Neural cell (in vitro differentiated cells): ENCODE results near the gene SV2C. TPM values are rescaled to one million over a fixed set of nuclear protein-coding genes. Genes with fewer than 3 reads are reported as not detected.

Source experiments
- H2AFZ ChIP-seq: fragments of 200-600, 300-800 bp; sonication (generic), shearing (Covaris generic); 2 replicates; pipeline ENCODE4 v1.6.0; 2014; ENCODE audit warnings: low read depth, mild to moderate bottlenecking, antibody characterized with exemption, low read length, moderate library complexity
- H3F3A ChIP-seq: fragments of 200-600 bp; shearing (Covaris generic); 2 replicates; pipeline ENCODE4 v1.6.1; 2016; ENCODE audit warnings: mild to moderate bottlenecking, moderate library complexity, mixed read lengths, antibody characterized with exemption, low read length; ENCODE audit not compliant: insufficient read depth, poor library complexity, severe bottlenecking
- H3K27ac ChIP-seq: fragments of 200-600, 300-800 bp; sonication (generic), shearing (Covaris generic); 2 replicates; pipeline ENCODE4 v1.5.1; 2014; ENCODE audit warnings: mild to moderate bottlenecking, low read length, moderate library complexity
- H3K27me3 ChIP-seq: fragments of 300-800, 200-600 bp; sonication (generic), shearing (Covaris generic); 2 replicates; pipeline ENCODE4 v1.6.0; 2014; ENCODE audit warnings: mild to moderate bottlenecking, low read depth, low read length, moderate library complexity; ENCODE audit not compliant: insufficient read depth
- H3K36me3 ChIP-seq: fragments of 300-800, 200-600 bp; sonication (generic), shearing (Covaris generic); 2 replicates; pipeline ENCODE4 v1.5.1; 2014; ENCODE audit warnings: mild to moderate bottlenecking, antibody characterized with exemption, low read length, moderate library complexity; ENCODE audit not compliant: insufficient read depth
- H3K4me2 ChIP-seq: fragments of 300-800, 200-600 bp; sonication (generic), shearing (Covaris generic); 2 replicates; pipeline ENCODE4 v1.6.0; 2014; ENCODE audit warnings: mild to moderate bottlenecking, low read length
- H3K4me3 ChIP-seq: fragments of 300-800, 200-600 bp; sonication (generic), shearing (Covaris generic); 2 replicates; pipeline ENCODE4 v1.5.1; 2014; ENCODE audit warnings: mild to moderate bottlenecking, low read length, moderate library complexity
- H3K79me2 ChIP-seq: fragments of 200-600 bp; shearing (Covaris generic); replicated peaks from 2 replicates; pipeline ENCODE4 v1.6.0; 2014; ENCODE audit warnings: mild to moderate bottlenecking, low read length, moderate library complexity; ENCODE audit not compliant: insufficient read depth
- H3K9ac ChIP-seq: fragments of 300-800, 200-600 bp; sonication (generic), shearing (Covaris generic); 2 replicates; pipeline ENCODE4 v1.6.1; 2016; ENCODE audit warnings: mild to moderate bottlenecking, low read length, mixed read lengths
- H3K9me2 ChIP-seq: fragments of 200-600 bp; shearing (Covaris generic); 2 replicates; pipeline ENCODE4 v1.6.1; 2016; ENCODE audit warnings: mild to moderate bottlenecking, low read length, mixed read lengths; ENCODE audit not compliant: insufficient read depth
- H3K9me3 ChIP-seq: fragments of 200-600, 300-800 bp; sonication (generic), shearing (Covaris generic); 2 replicates; pipeline ENCODE4 v1.6.1; 2016; ENCODE audit warnings: mild to moderate bottlenecking, mixed run types, low read length, moderate library complexity, mixed read lengths
- H4K20me1 ChIP-seq: fragments of 200-600 bp; shearing (Covaris generic); 2 replicates; pipeline ENCODE4 v1.6.1; 2016; ENCODE audit warnings: mild to moderate bottlenecking, mixed run types; ENCODE audit not compliant: insufficient read depth
- CTCF ChIP-seq: fragments of 450-650 bp; IDR thresholded peaks from 2 replicates; pipeline ENCODE4 v1.5.1; 2014; ENCODE audit warnings: antibody characterized with exemption, mild to moderate bottlenecking, moderate library complexity; ENCODE audit not compliant: poor library complexity, severe bottlenecking
- EP300 ChIP-seq: fragments of 450-650 bp; conservative IDR thresholded peaks from 2 replicates; pipeline ENCODE4 v1.6.1; 2014; ENCODE audit warnings: antibody characterized with exemption, mild to moderate bottlenecking, moderate library complexity; ENCODE audit not compliant: poor library complexity, severe bottlenecking
- EZH2 ChIP-seq: fragments of 200-600, 300-800 bp; shearing (Covaris generic), sonication (generic); IDR thresholded peaks from 2 replicates; pipeline ENCODE4 v1.6.1; 2014; ENCODE audit warnings: antibody characterized with exemption, low read length, borderline replicate concordance, mild to moderate bottlenecking; ENCODE audit not compliant: insufficient read depth, poor library complexity, severe bottlenecking
- MXI1 ChIP-seq: fragments of 450-650 bp; conservative IDR thresholded peaks from 2 replicates; pipeline ENCODE4 v1.6.1; 2014; ENCODE audit warnings: antibody characterized with exemption, mild to moderate bottlenecking; ENCODE audit not compliant: poor library complexity, severe bottlenecking
- POLR2AphosphoS5 ChIP-seq: IDR thresholded peaks from 2 replicates; pipeline ENCODE4 v1.6.1; 2012
- RAD21 ChIP-seq: fragments of 450-650 bp; conservative IDR thresholded peaks from 2 replicates; pipeline ENCODE4 v1.6.1; 2014; ENCODE audit warnings: antibody characterized with exemption, mild to moderate bottlenecking, moderate library complexity
- REST ChIP-seq: IDR thresholded peaks from 2 replicates; pipeline ENCODE4 v1.6.1; 2012; ENCODE audit warnings: borderline replicate concordance
- SMC3 ChIP-seq: fragments of 450-650 bp; conservative IDR thresholded peaks from 2 replicates; pipeline ENCODE4 v1.6.1; 2014; ENCODE audit warnings: antibody characterized with exemption, mild to moderate bottlenecking, moderate library complexity; ENCODE audit not compliant: poor library complexity
- TAF1 ChIP-seq: IDR thresholded peaks from 2 replicates; pipeline ENCODE4 v1.6.1; 2012; ENCODE audit warnings: low read depth
- polyA plus RNA-seq: library from polyadenylated mRNA; depleted of rRNA; stranded (reverse); fragments of >200 nt; gene quantifications from 2 replicates; pipeline ENCODE4 v1.2.3, GENCODE V29; 2014

SV2C gene
- polyA plus RNA-seq, 1 donor from 2014 or later, result 0.45 TPM

- no peaks in the 10 kb centered on the region for H3K9me2 ChIP-seq
- H3K4me2 ChIP-seq, result no peak overlapping the region
- H3K79me2 ChIP-seq, result no peaks in the 10 kb centered on the region
- TF ChIP-seq CTCF (no peak), POLR2AphosphoS5 (no peak), EP300 (no peak), RAD21 (no peak), MXI1 (no peak), REST (no peak), SMC3 (no peak), EZH2 (no peak), TAF1 (no peak)
- H3K27ac ChIP-seq, result no peak overlapping the region
- H3F3A ChIP-seq, result no peaks in the 10 kb centered on the region
- no peaks in the 10 kb centered on the region for H3K9me3 ChIP-seq
- no peak overlapping the region for H2AFZ ChIP-seq
- no peaks in the 10 kb centered on the region for H3K27me3 ChIP-seq
- H3K4me3 ChIP-seq, result no peak overlapping the region
- no peaks in the 10 kb centered on the region for H4K20me1 ChIP-seq
- no peak overlapping the region for H3K9ac ChIP-seq
- no peaks in the 10 kb centered on the region for H3K36me3 ChIP-seq
Measured at GRCh38 chr5:76196457-76196856, 113.3 kb downstream of the SV2C start.

GRCh38 chr5:76196886-76197489, 113.8 kb downstream of the SV2C start:
- no peaks in the 10 kb centered on the region for H3F3A ChIP-seq
- no peak overlapping the region for H2AFZ ChIP-seq
- H3K9ac ChIP-seq, result no peak overlapping the region
- no peaks in the 10 kb centered on the region for H3K79me2 ChIP-seq
- no peaks in the 10 kb centered on the region for H3K9me2 ChIP-seq
- no peak overlapping the region for H3K27ac ChIP-seq
- H4K20me1 ChIP-seq, result no peaks in the 10 kb centered on the region
- no peaks in the 10 kb centered on the region for H3K9me3 ChIP-seq
- no peaks in the 10 kb centered on the region for H3K36me3 ChIP-seq
- TF ChIP-seq REST (no peak), POLR2AphosphoS5 (no peak), CTCF (no peak), EP300 (no peak), RAD21 (no peak), MXI1 (no peak), SMC3 (no peak), TAF1 (no peak), EZH2 (no peak)
- no peak overlapping the region for H3K4me3 ChIP-seq
- no peaks in the 10 kb centered on the region for H3K27me3 ChIP-seq
- H3K4me2 ChIP-seq, result no peak overlapping the region
